Progenitor cell of endocrine pancreas (in vitro differentiated cells): Measurements from ENCODE around the gene PLCH1. TPM values are rescaled to one million over a fixed set of nuclear protein-coding genes. Genes with fewer than 3 reads are reported as not detected.

ENCODE experiments used
- DNase-seq: peaks from one replicate; pipeline ENCODE4 v3.0.0; 2021; ENCODE audit warnings: low spot score; ENCODE audit not compliant: unreplicated experiment
- H3K27ac Mint-ChIP-seq: 2 replicates; pipeline ENCODE4 v1.8.0; 2021; ENCODE audit warnings: mild to moderate bottlenecking, moderate library complexity, mixed read lengths
- H3K27me3 Mint-ChIP-seq: 2 replicates; pipeline ENCODE4 v1.8.0; 2021; ENCODE audit warnings: mixed read lengths
- H3K36me3 Mint-ChIP-seq: 2 replicates; pipeline ENCODE4 v1.8.0; 2022; ENCODE audit warnings: mixed read lengths; ENCODE audit not compliant: insufficient read depth
- H3K4me1 Mint-ChIP-seq: 2 replicates; pipeline ENCODE4 v1.8.0; 2021; ENCODE audit warnings: low read depth, mixed read lengths
- H3K4me3 Mint-ChIP-seq: 2 replicates; pipeline ENCODE4 v1.8.0; 2021; ENCODE audit warnings: low read depth, mild to moderate bottlenecking, moderate library complexity, mixed read lengths
- H3K9me3 Mint-ChIP-seq: 2 replicates; pipeline ENCODE4 v1.8.0; 2021; ENCODE audit warnings: low read depth, mixed read lengths
- CTCF ChIP-seq: fragments of 200-600 bp; sonication (generic); IDR thresholded peaks from one replicate; pipeline ENCODE4 v1.5.0; 2021; ENCODE audit warnings: antibody characterized with exemption, mild to moderate bottlenecking; ENCODE audit not compliant: unreplicated experiment
- total RNA-seq: library from RNA; stranded (reverse); gene quantifications from 2 replicates; pipeline ENCODE4 v1.2.1, GENCODE V29; 2021

The PLCH1 gene
- total RNA-seq, 1 donor from 2014 or later: 14.2 TPM

- no peaks in the 10 kb centered on the region for H3K9me3 Mint-ChIP-seq
- H3K27me3 Mint-ChIP-seq: no peaks in the 10 kb centered on the region
- H3K4me1 Mint-ChIP-seq: peaks cover 35% of the 10 kb centered on the region
- peak overlapping the region; percentile 62 for H3K27ac Mint-ChIP-seq
- TF ChIP-seq CTCF: no peak
- no peak for DNase-seq
- no peaks in the 10 kb centered on the region for H3K36me3 Mint-ChIP-seq
- no peak overlapping the region for H3K4me3 Mint-ChIP-seq
Measured at GRCh38 chr3:155661760-155662159, 83.1 kb downstream of the PLCH1 start.

GRCh38 chr3:155661042-155661441 is 83.8 kb downstream of the PLCH1 start:
- H3K36me3 Mint-ChIP-seq: no peaks in the 10 kb centered on the region
- DNase-seq: no peak
- H3K4me3 Mint-ChIP-seq: no peak overlapping the region
- no peak overlapping the region for H3K27ac Mint-ChIP-seq
- H3K4me1 Mint-ChIP-seq: peaks cover 29% of the 10 kb centered on the region
- no peaks in the 10 kb centered on the region for H3K27me3 Mint-ChIP-seq
- H3K9me3 Mint-ChIP-seq: no peaks in the 10 kb centered on the region
- no peak for TF ChIP-seq CTCF

- H3K36me3 Mint-ChIP-seq: no peaks in the 10 kb centered on the region
- H3K4me1 Mint-ChIP-seq: peaks cover 19% of the 10 kb centered on the region
Measured at GRCh38 chr3:155658671-155659261, 86.1 kb downstream of the PLCH1 start.

GRCh38 chr3:155658006-155658405 is 86.9 kb downstream of the PLCH1 start:
- Mint-ChIP-seq H3K27ac (no peak overlapping the region), H3K9me3 (no peaks in the 10 kb centered on the region), H3K36me3 (no peaks in the 10 kb centered on the region), H3K27me3 (no peaks in the 10 kb centered on the region), H3K4me1 (peaks cover 13% of the 10 kb centered on the region), H3K4me3 (no peak overlapping the region)
- DNase-seq: no peak
- TF ChIP-seq CTCF: no peak

More at GRCh38 chr3:155658671-155659261, 86.1 kb downstream of the PLCH1 start:
- no peaks in the 10 kb centered on the region for H3K27me3 Mint-ChIP-seq
- no peak overlapping the region for H3K4me3 Mint-ChIP-seq
- H3K9me3 Mint-ChIP-seq: no peaks in the 10 kb centered on the region
- H3K27ac Mint-ChIP-seq: no peak overlapping the region
- no peak for TF ChIP-seq CTCF
- DNase-seq: no peak

GRCh38 chr3:155657161-155657560 is 87.7 kb downstream of the PLCH1 start:
- no peak for TF ChIP-seq CTCF
- H3K9me3 Mint-ChIP-seq: no peaks in the 10 kb centered on the region

More at GRCh38 chr3:155657161-155657560, 87.7 kb downstream of the PLCH1 start:
- Mint-ChIP-seq H3K27ac (no peak overlapping the region), H3K36me3 (no peaks in the 10 kb centered on the region), H3K4me3 (no peak overlapping the region), H3K4me1 (peaks cover 13% of the 10 kb centered on the region), H3K27me3 (no peaks in the 10 kb centered on the region)
- DNase-seq: no peak
